K562 (cell line): Measurements from ENCODE around the gene TDRKH. TPM values are rescaled to one million over a fixed set of nuclear protein-coding genes. Genes with fewer than 3 reads are reported as not detected.

Source experiments
- CHCHD3 ChIP-seq: fragments of 250-450 bp; sonication (Bioruptor Pico); IDR thresholded peaks from 2 replicates; pipeline ENCODE4 v2.1.2; 2022; ENCODE audit warnings: mild to moderate bottlenecking
- DIDO1 ChIP-seq: fragments of 450-650 bp; IDR thresholded peaks from 2 replicates; pipeline ENCODE4 v1.6.1; 2016; ENCODE audit warnings: low read depth, missing biosample characterization, missing genetic modification characterization
- E4F1 ChIP-seq: fragments of 250-450 bp; sonication (Bioruptor Pico); IDR thresholded peaks from 2 replicates; pipeline ENCODE4 v1.5.0; 2021; ENCODE audit warnings: mild to moderate bottlenecking, borderline replicate concordance
- ELK1 ChIP-seq: sonication (generic); formaldehyde crosslinking; IDR thresholded peaks from 2 replicates; pipeline ENCODE4 v1.8.1; 2022; ENCODE audit warnings: missing genetic modification reagents
- GTF2E2 ChIP-seq: fragments of 200-800 bp; sonication (Bioruptor generic); IDR thresholded peaks from 2 replicates; pipeline ENCODE4 v1.6.1; 2016; ENCODE audit warnings: missing genetic modification characterization, missing compliant biosample characterization
- GTF3C2 ChIP-seq: IDR thresholded peaks from 3 replicates; pipeline ENCODE4 v1.6.1; 2011; ENCODE audit warnings: borderline replicate concordance, mild to moderate bottlenecking, moderate library complexity; ENCODE audit not compliant: insufficient read length; ENCODE audit errors: extremely low read depth
- IRF2 ChIP-seq: sonication (generic); formaldehyde crosslinking; IDR thresholded peaks from 2 replicates; pipeline ENCODE4 v1.8.1; 2022; ENCODE audit warnings: mild to moderate bottlenecking, missing genetic modification reagents
- MIER1 ChIP-seq: fragments of 450-650 bp; IDR thresholded peaks from 2 replicates; pipeline ENCODE4 v1.6.1; 2016; ENCODE audit warnings: antibody characterized with exemption, mild to moderate bottlenecking, low read depth
- MTF1 ChIP-seq: fragments of 250-450 bp; sonication (Bioruptor Pico); IDR thresholded peaks from 2 replicates; pipeline ENCODE4 v1.9.0; 2021; ENCODE audit warnings: moderate library complexity, mild to moderate bottlenecking, inconsistent platforms, borderline replicate concordance
- NFRKB ChIP-seq: fragments of 450-650 bp; IDR thresholded peaks from 2 replicates; pipeline ENCODE4 v1.6.1; 2016; ENCODE audit warnings: low read depth
- TAF9B ChIP-seq: fragments of 450-650 bp; IDR thresholded peaks from 2 replicates; pipeline ENCODE4 v1.6.1; 2018; ENCODE audit warnings: mild to moderate bottlenecking; ENCODE audit not compliant: partially characterized antibody
- ZBTB26 ChIP-seq: fragments of 450-650 bp; formaldehyde crosslinking; IDR thresholded peaks from 2 replicates; pipeline ENCODE4 v1.4.0; 2022; ENCODE audit warnings: missing genetic modification characterization
- ZEB2 ChIP-seq: fragments of 450-650 bp; IDR thresholded peaks from 2 replicates; pipeline ENCODE4 v1.6.1; 2016
- ZNF232 ChIP-seq: sonication (generic); formaldehyde crosslinking; IDR thresholded peaks from 2 replicates; pipeline ENCODE4 v1.8.0; 2022; ENCODE audit warnings: mild to moderate bottlenecking, missing genetic modification reagents
- ZNF239 ChIP-seq: fragments of 250-450 bp; sonication (Bioruptor Pico); IDR thresholded peaks from 2 replicates; pipeline ENCODE4 v1.4.0; 2020; ENCODE audit warnings: mild to moderate bottlenecking
- ZNF253 ChIP-seq: fragments of 250-450 bp; sonication (Bioruptor Pico); conservative IDR thresholded peaks from 2 replicates; pipeline ENCODE4 v1.6.1; 2021; ENCODE audit warnings: mild to moderate bottlenecking
- ZNF764 ChIP-seq: fragments of 250-450 bp; sonication (Bioruptor Pico); IDR thresholded peaks from 2 replicates; pipeline ENCODE4 v1.4.0; 2020; ENCODE audit warnings: low read depth, mild to moderate bottlenecking, moderate library complexity
- ZSCAN32 ChIP-seq: fragments of 450-650 bp; formaldehyde crosslinking; IDR thresholded peaks from 2 replicates; pipeline ENCODE4 v1.4.0; 2020; ENCODE audit warnings: mild to moderate bottlenecking, moderate library complexity
- polyA plus RNA-seq, 8 experiments: library from polyadenylated mRNA; depleted of rRNA in 4 of 8; stranded (reverse) in 5 of 8; unstranded in 3 of 8; fragments of >200 nt; fragmentation: Nextera tagmentation in 2 of 8; fragmentation: Illumina TruSeq in 1 of 8; extraction: Ambion mirVana in 2 of 8; extraction: Trizol in 1 of 8; gene quantifications; 2 replicates each; pipeline versions ENCODE4 v1.2.1 to v1.2.3, GENCODE V29; 2011 to 2014; ENCODE audit warnings: inconsistent platforms in 1 of 8, missing spikeins in 1 of 8
- total RNA-seq, 7 experiments: library from RNA; depleted of rRNA in 6 of 7; stranded (reverse); fragments of >200 nt in 6 of 7; fragmentation: Illumina TruSeq in 2 of 7; extraction: Trizol in 2 of 7; gene quantifications; 2 replicates each; pipeline versions ENCODE4 v1.2.1 to v1.2.3, GENCODE V29; 2011 to 2021; ENCODE audit warnings: low replicate concordance in 1 of 7

Gene TDRKH
- total and polyA plus RNA-seq, 9 of the 15 experiments (the other 6 are each of a cell fraction or from before 2014, with no cell fraction given): 4.3 to 21.3 (median 8.4) TPM

GRCh38 chr1:151762941-151763921 is 27.1 kb downstream of the TDRKH start, which contains the start of gene MRPL9 (continued):
- TF ChIP-seq TAF9B (peak; percentile 74), CHCHD3 (CRISPR knock-in tag) (0 out of 2 replicates have a peak, but pooled peaks have one; percentile 28), E4F1 (CRISPR knock-in tag) (no peak), ZEB2 (no peak; the same call in 1 of the 2 replicates), GTF3C2 (no peak), ZNF239 (CRISPR knock-in tag) (no peak), NFRKB (peak; percentile 77), ZSCAN32 (CRISPR knock-in tag) (no peak), ZBTB26 (CRISPR knock-in tag) (0 out of 2 replicates have a peak, but pooled peaks have one; percentile 23), MIER1 (no peak), ZNF253 (no peak), ZNF232 (peak; percentile 54; the same call in 1 of the 2 replicates), IRF2 (CRISPR knock-in tag) (no peak), MTF1 (CRISPR knock-in tag) (no peak), ELK1 (no peak), ZNF764 (CRISPR knock-in tag) (no peak), DIDO1 (tag) (peak; percentile 90), GTF2E2 (peak; percentile 95)
